Mesodermal cell (in vitro differentiated cells): ENCODE results near the gene THAP4.
A peak's percentile ranks its signal among the peaks of the same experiment; 100 is the strongest.

Experiments used
- H3K27ac ChIP-seq: 2 replicates; pipeline ENCODE4 v1.7.0; 2013; ENCODE audit warnings: mild to moderate bottlenecking, low read depth, low read length, moderate library complexity; ENCODE audit not compliant: severe bottlenecking
- H3K36me3 ChIP-seq: 2 replicates; pipeline ENCODE4 v1.7.1; 2013; ENCODE audit warnings: mild to moderate bottlenecking, low read length, moderate library complexity; ENCODE audit not compliant: control insufficient read depth, insufficient read depth
- H3K4me1 ChIP-seq: one replicate; pipeline ENCODE4 v1.7.1; 2013; ENCODE audit warnings: mild to moderate bottlenecking, low read length; ENCODE audit not compliant: insufficient read depth, control insufficient read depth, poor library complexity, severe bottlenecking
- H3K4me3 ChIP-seq: 2 replicates; pipeline ENCODE4 v1.7.0; 2013; ENCODE audit warnings: low read length, control low read depth, mild to moderate bottlenecking; ENCODE audit not compliant: insufficient read depth, poor library complexity, severe bottlenecking; ENCODE audit errors: extremely low read depth
- H3K9me3 ChIP-seq: 2 replicates; pipeline ENCODE4 v1.7.1; 2013; ENCODE audit warnings: mild to moderate bottlenecking, low read length, moderate library complexity; ENCODE audit not compliant: control insufficient read depth
- WGBS, 2 experiments: methylation state at CpG; one replicate each; pipeline ENCODE4 v1.1.5; 2013; ENCODE audit warnings: missing lambda C conversion rate in 2 of 2; ENCODE audit not compliant: insufficient coverage in 2 of 2; 5-methylcytosine and 5-hydroxymethylcytosine counted together

Gene THAP4

DNA sequence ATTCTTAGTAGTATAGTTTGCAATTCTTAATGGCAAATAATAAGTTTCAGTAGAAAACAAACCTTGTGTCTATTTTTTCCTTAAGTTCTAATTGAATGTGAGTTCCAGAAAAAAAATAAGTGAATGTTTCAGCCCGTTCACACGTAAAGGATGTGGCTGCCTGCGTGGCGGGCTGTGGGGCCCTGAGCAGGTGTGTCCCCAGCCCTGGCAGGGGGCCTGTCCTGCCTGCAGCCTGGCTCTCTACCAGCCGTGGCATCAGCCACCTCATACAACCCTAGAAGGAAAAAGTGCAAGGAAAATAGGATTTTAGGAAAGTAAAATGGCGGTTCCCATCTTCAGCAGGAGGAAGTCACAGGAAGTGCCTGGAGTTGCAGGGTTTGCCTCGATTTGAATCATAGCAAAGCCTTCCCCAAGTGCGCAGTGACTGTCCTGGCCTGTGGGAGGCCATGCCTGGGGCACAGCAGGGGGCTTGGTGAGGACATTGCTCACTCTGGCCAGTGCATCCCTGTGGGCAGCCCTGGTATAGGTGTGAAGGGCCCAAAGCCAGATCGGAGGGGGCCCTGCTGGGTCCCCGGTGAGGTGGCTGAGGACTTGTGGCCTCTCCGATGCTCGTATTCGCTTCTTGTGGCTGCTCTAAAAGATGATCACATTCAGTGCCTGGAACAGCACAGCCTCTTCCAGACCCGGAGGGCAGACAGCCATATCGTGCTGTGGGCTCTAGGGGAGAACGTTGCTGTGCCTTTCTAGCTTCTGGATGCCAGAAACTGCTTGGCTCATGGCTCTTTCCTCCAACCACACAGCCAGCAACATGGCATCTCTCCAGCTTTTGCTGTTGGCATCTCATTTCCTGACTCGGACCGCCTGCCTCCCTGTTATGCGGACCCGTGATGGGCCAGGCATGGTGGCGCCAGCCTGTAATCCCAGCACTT, 37.1 kb upstream of the THAP4 start:
- Histone ChIP-seq H3K27ac (no peak overlapping the region), H3K4me1 (no peaks in the 10 kb centered on the region)

GRCh38 chr2:241673189-241673663, 36.3 kb upstream of the THAP4 start:
- H3K9me3 ChIP-seq = no peaks in the 10 kb centered on the region
- peaks cover 72% of the 10 kb centered on the region for H3K36me3 ChIP-seq
- H3K4me3 ChIP-seq = no peak overlapping the region
- no peak overlapping the region for H3K27ac ChIP-seq
- no peaks in the 10 kb centered on the region for H3K4me1 ChIP-seq
- WGBS, 2 experiments = 92 to 94% methylated on average over 14 to 15 of the region's 18 CpGs

More for the DNA sequence above, 37.1 kb upstream of the THAP4 start:
- no peak overlapping the region for H3K4me3 ChIP-seq
- 92 to 95% methylated on average over 18 to 20 of the region's 21 CpGs for WGBS, 2 experiments
- no peaks in the 10 kb centered on the region for H3K9me3 ChIP-seq
- H3K36me3 ChIP-seq = peaks cover 72% of the 10 kb centered on the region

DNA sequence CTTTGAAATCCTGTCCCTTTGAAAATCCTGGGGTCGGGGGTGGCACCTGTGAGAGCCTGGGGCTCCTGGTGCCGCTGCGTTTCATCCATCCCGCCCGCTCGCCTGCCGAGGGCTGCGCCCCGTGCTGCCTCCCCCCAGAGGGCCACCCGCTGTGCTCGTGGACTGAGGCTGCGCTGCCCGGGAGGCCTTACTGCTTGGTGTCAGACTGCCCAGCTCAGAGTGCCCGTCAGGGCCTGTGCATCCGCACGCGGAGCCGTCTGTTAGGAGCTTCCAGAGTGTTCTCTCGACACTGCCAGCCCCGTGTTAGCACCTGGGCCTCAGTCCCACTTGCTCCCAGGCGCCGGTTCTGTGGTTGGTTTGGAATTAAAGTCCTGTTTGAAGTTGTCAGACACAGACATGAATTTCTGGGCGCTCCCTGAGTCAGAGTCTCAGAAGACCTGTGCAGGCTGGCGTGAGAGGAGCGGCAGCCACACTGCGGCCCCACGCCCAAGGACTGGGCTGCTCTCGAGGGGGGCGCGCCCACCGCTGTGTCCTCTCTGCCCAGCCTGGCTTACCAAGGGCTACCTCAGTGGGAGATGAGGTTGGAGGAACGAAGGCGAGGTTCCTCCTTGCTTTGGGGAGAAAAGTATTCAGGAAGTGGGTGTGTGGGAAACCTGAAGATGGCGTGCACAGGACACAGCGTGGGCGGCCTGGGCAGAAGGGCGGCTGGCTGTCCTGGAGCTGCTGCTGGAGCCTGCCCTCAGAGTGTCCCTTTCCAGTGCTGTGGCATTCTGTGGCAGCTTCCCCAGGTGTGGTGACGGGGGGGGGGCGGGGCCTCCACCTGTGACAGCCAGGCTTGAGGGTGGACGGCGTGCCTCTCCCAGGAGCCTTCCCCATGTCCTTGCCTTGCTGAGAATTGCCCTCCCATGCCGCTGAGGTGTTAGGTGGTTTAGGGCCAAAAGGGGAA, 35.6 kb upstream of the THAP4 start:
- Histone ChIP-seq H3K27ac (no peak overlapping the region), H3K36me3 (peaks cover 74% of the 10 kb centered on the region), H3K4me3 (no peak overlapping the region), H3K4me1 (no peaks in the 10 kb centered on the region), H3K9me3 (no peaks in the 10 kb centered on the region)
- WGBS, 2 experiments = 93 to 97% methylated on average over 34 to 37 of the region's 42 CpGs

GRCh38 chr2:241671457-241672240, 34.7 kb upstream of the THAP4 start:
- WGBS, 2 experiments = 96 to 97% methylated on average over 22 to 27 of the region's 31 CpGs
- no peak overlapping the region for H3K27ac ChIP-seq
- H3K4me1 ChIP-seq = peaks cover 3% of the 10 kb centered on the region
- no peaks in the 10 kb centered on the region for H3K9me3 ChIP-seq
- no peak overlapping the region for H3K4me3 ChIP-seq
- peaks cover 74% of the 10 kb centered on the region for H3K36me3 ChIP-seq

GRCh38 chr2:241670333-241671110, 33.6 kb upstream of the THAP4 start:
- Histone ChIP-seq H3K4me3 (no peak overlapping the region), H3K4me1 (peaks cover 14% of the 10 kb centered on the region), H3K36me3 (peaks cover 75% of the 10 kb centered on the region), H3K27ac (no peak overlapping the region), H3K9me3 (no peaks in the 10 kb centered on the region)
- 92 to 95% methylated on average over 26 to 30 of the region's 31 CpGs for WGBS, 2 experiments

GRCh38 chr2:241668839-241669238, 31.9 kb upstream of the THAP4 start:
- Histone ChIP-seq H3K4me1 (peaks cover 22% of the 10 kb centered on the region), H3K4me3 (no peak overlapping the region), H3K9me3 (no peaks in the 10 kb centered on the region), H3K27ac (no peak overlapping the region), H3K36me3 (peaks cover 59% of the 10 kb centered on the region)
- WGBS, 2 experiments = 100% methylated on average over 1 of the region's 12 CpGs; no CpG with 5 or more reads in 1 of the 2 experiments

- H3K36me3 ChIP-seq = peaks cover 57% of the 10 kb centered on the region
- no peaks in the 10 kb centered on the region for H3K9me3 ChIP-seq
- no peak overlapping the region for H3K4me3 ChIP-seq
- H3K4me1 ChIP-seq = peaks cover 22% of the 10 kb centered on the region
- H3K27ac ChIP-seq = no peak overlapping the region
- WGBS, 2 experiments = 95 to 96% methylated on average over 13 to 20 of the region's 21 CpGs
Observed at GRCh38 chr2:241668354-241668753, 31.4 kb upstream of the THAP4 start.

GRCh38 chr2:241666627-241667400, 29.9 kb upstream of the THAP4 start:
- Histone ChIP-seq H3K9me3 (no peaks in the 10 kb centered on the region), H3K4me1 (peaks cover 22% of the 10 kb centered on the region), H3K4me3 (no peak overlapping the region), H3K27ac (peak overlapping the region; percentile 3), H3K36me3 (peaks cover 61% of the 10 kb centered on the region)
- WGBS, 2 experiments = 77 to 79% methylated on average over 36 to 38 of the region's 42 CpGs

GRCh38 chr2:241665731-241666440, 28.9 kb upstream of the THAP4 start:
- Histone ChIP-seq H3K27ac (peak overlapping the region; percentile 36), H3K9me3 (no peaks in the 10 kb centered on the region), H3K36me3 (peaks cover 59% of the 10 kb centered on the region), H3K4me3 (no peak overlapping the region), H3K4me1 (peaks cover 22% of the 10 kb centered on the region)
- 88 to 92% methylated on average over 12 to 21 of the region's 23 CpGs for WGBS, 2 experiments
